HG03521 (cell line): ENCODE results near the gene KATNBL1.
"Not testable (repeated sequence)": the region's sequence is repeated elsewhere in the genome, so short reads cannot be mapped to it uniquely, and the experiment has no call there.

ENCODE experiments used
- ATAC-seq: cut with Tn5 transposase; IDR thresholded peaks from one replicate; pipeline ENCODE4 v1.9.1; 2021; ENCODE audit warnings: mild to moderate bottlenecking, moderate library complexity; ENCODE audit not compliant: unreplicated experiment

Gene KATNBL1

GRCh38 chr15:34203305-34203704 is 6.6 kb downstream of the KATNBL1 start:
- no peak for ATAC-seq

GRCh38 chr15:34193272-34193671 is 16.6 kb downstream of the KATNBL1 start:
- ATAC-seq = not testable (repeated sequence)

- no peak for ATAC-seq
Measured at GRCh38 chr15:34188711-34189110, 21.2 kb downstream of the KATNBL1 start.

- ATAC-seq = no peak
Measured at GRCh38 chr15:34185666-34186065, 24.2 kb downstream of the KATNBL1 start.

GRCh38 chr15:34182942-34183341 is 27.0 kb downstream of the KATNBL1 start:
- ATAC-seq = no peak

- no peak for ATAC-seq
Measured at GRCh38 chr15:34179234-34179633, 30.7 kb downstream of the KATNBL1 start.

- not testable (repeated sequence) for ATAC-seq
Measured at GRCh38 chr15:34165987-34166573, 43.8 kb downstream of the KATNBL1 start.

GRCh38 chr15:34161329-34161963 is 48.5 kb downstream of the KATNBL1 start:
- no peak for ATAC-seq

- no peak for ATAC-seq
Measured at GRCh38 chr15:34160735-34161134, 49.2 kb downstream of the KATNBL1 start.

- no peak for ATAC-seq
Measured at GRCh38 chr15:34158355-34158754, 51.5 kb downstream of the KATNBL1 start.

- no peak for ATAC-seq
Measured at GRCh38 chr15:34155859-34156258, 54.0 kb downstream of the KATNBL1 start.

- ATAC-seq = no peak
Measured at GRCh38 chr15:34154725-34155204, 55.1 kb downstream of the KATNBL1 start.

GRCh38 chr15:34147371-34148140 is 62.3 kb downstream of the KATNBL1 start:
- ATAC-seq = no peak

GRCh38 chr15:34133511-34133910 is 76.4 kb downstream of the KATNBL1 start:
- no peak for ATAC-seq

- ATAC-seq = no peak
Measured at GRCh38 chr15:34132881-34133280, 77.0 kb downstream of the KATNBL1 start.

- ATAC-seq = no peak
Measured at GRCh38 chr15:34128898-34129297, 81.0 kb downstream of the KATNBL1 start.

GRCh38 chr15:34126522-34126921 is 83.4 kb downstream of the KATNBL1 start:
- ATAC-seq = no peak

GRCh38 chr15:34125945-34126344 is 84.0 kb downstream of the KATNBL1 start:
- no peak for ATAC-seq

- ATAC-seq = no peak
Measured at GRCh38 chr15:34124651-34125050, 85.2 kb downstream of the KATNBL1 start.

- ATAC-seq = no peak
Measured at GRCh38 chr15:34122771-34123183, 87.1 kb downstream of the KATNBL1 start.

GRCh38 chr15:34121786-34122185 is 88.1 kb downstream of the KATNBL1 start:
- not testable (repeated sequence) for ATAC-seq

- not testable (repeated sequence) for ATAC-seq
Measured at GRCh38 chr15:34120420-34120819, 89.5 kb downstream of the KATNBL1 start.
